GM20431 (cell line): ENCODE results near the gene GRK5.

Experiments
- in situ Hi-C: fragments of 300-500 bp; cut with MseI, MboI; formaldehyde crosslinking; loops from one replicate; pipeline ENCODE4 v1.15.0; 2020; ENCODE audit warnings: low sequenced_read_pairs; ENCODE audit not compliant: unreplicated experiment

Gene GRK5

GRCh38 chr10:119288574-119289001 is 81.2 kb downstream of the GRK5 start:
- in situ Hi-C loops: no loop called here

- in situ Hi-C loops: no loop called here
These were observed 82.0 kb downstream of the GRK5 start for GRCh38 chr10:119289227-119289920.

GRCh38 chr10:119290301-119291048 is 83.1 kb downstream of the GRK5 start:
- in situ Hi-C loops: no loop called here

GRCh38 chr10:119291223-119291900 is 84.0 kb downstream of the GRK5 start:
- in situ Hi-C loops: no loop called here

GRCh38 chr10:119292968-119293760 is 85.8 kb downstream of the GRK5 start:
- in situ Hi-C loops: no loop called here

- in situ Hi-C loops: no loop called here
These were observed 89.3 kb downstream of the GRK5 start for GRCh38 chr10:119296703-119297102.

GRCh38 chr10:119297207-119297968 is 90.0 kb downstream of the GRK5 start:
- in situ Hi-C loops: no loop called here

- in situ Hi-C loops: no loop called here
These were observed 91.4 kb downstream of the GRK5 start for GRCh38 chr10:119298810-119299209.

- in situ Hi-C loops: no loop called here
These were observed 92.2 kb downstream of the GRK5 start for GRCh38 chr10:119299531-119299930.

GRCh38 chr10:119301397-119301796 is 94.0 kb downstream of the GRK5 start:
- in situ Hi-C loops: no loop called here

- in situ Hi-C loops: no loop called here
These were observed 94.8 kb downstream of the GRK5 start for GRCh38 chr10:119302172-119302571.

- in situ Hi-C loops: no loop called here
These were observed 95.4 kb downstream of the GRK5 start for GRCh38 chr10:119302591-119303253.

- in situ Hi-C loops: no loop called here
These were observed 96.5 kb downstream of the GRK5 start for GRCh38 chr10:119303886-119304285.

GRCh38 chr10:119304541-119304940 is 97.2 kb downstream of the GRK5 start:
- in situ Hi-C loops: no loop called here

- in situ Hi-C loops: no loop called here
These were observed 98.6 kb downstream of the GRK5 start for GRCh38 chr10:119305860-119306513.

- in situ Hi-C loops: no loop called here
These were observed 99.2 kb downstream of the GRK5 start for GRCh38 chr10:119306514-119306951.

- in situ Hi-C loops: no loop called here
These were observed 99.6 kb downstream of the GRK5 start for GRCh38 chr10:119306986-119307392.

- in situ Hi-C loops: no loop called here
These were observed 100.7 kb downstream of the GRK5 start for GRCh38 chr10:119308089-119308488.
